ENCODE results near the gene CPM.

GRCh38 chr12:68863109-68863770 is 69.7 kb downstream of the CPM start:
- TF ChIP-seq CTCF (IDR thresholded peaks at IDR 0.05; ENCODE audit: extremely low read depth in 1 of 2, insufficient read depth in 1 of 2, low read depth in 1 of 2, low read length in 2 of 2) (no peak), EZH2 (IDR thresholded peaks at IDR 0.05; ENCODE audit: borderline replicate concordance, low read depth, low read length, severe bottlenecking) (no peak), POLR2A (IDR thresholded peaks at IDR 0.05; ENCODE audit: low read depth, low read length) (no peak), POLR2AphosphoS5 (IDR thresholded peaks at IDR 0.05; ENCODE audit: insufficient read depth, low read depth, low read length) (no peak), FOS (IDR thresholded peaks at IDR 0.05; ENCODE audit: borderline replicate concordance, insufficient read depth, low read length) (no peak), GATA2 (IDR thresholded peaks at IDR 0.05; ENCODE audit: insufficient read depth, insufficient read length, low read depth, low read length) (no peak), JUN (IDR thresholded peaks at IDR 0.05; ENCODE audit: borderline replicate concordance, insufficient read depth, insufficient read length, low read depth) (no peak)
- TF ChIP-seq, protein P1, sequence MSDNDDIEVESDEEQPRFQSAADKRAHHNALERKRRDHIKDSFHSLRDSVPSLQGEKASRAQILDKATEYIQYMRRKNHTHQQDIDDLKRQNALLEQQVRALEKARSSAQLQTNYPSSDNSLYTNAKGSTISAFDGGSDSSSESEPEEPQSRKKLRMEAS (IDR thresholded peaks at IDR 0.05; ENCODE audit: insufficient read depth, insufficient read length): no peak
